Motor neuron (in vitro differentiated cells): ENCODE results near the gene HYI. TPM values are rescaled to one million over a fixed set of nuclear protein-coding genes. Genes with fewer than 3 reads are reported as not detected.
"Not testable (repeated sequence)": the region's sequence is repeated elsewhere in the genome, so short reads cannot be mapped to it uniquely, and the experiment has no call there.

ENCODE experiments used
- ATAC-seq, 8 experiments: fragments of 200-7000 bp; cut with Tn5 transposase; replicated peaks in 6 of 8; 2 replicates each; pipeline ENCODE4 v1.8.0; 2021; ENCODE audit warnings: mild to moderate bottlenecking in 8 of 8, moderate library complexity in 8 of 8
- H3K27ac ChIP-seq, 2 donors: fragments of 250-450 bp; sonication (Bioruptor Pico); 2 replicates each; pipeline ENCODE4 v1.9.0; 2021; ENCODE audit warnings: antibody characterized with exemption in 2 of 2, mild to moderate bottlenecking in 2 of 2, moderate library complexity in 1 of 2
- H3K4me1 ChIP-seq, 2 donors: fragments of 250-450 bp; sonication (Bioruptor Pico); replicated peaks in 1 of 2; 2 replicates each; pipeline ENCODE4 v1.6.1; 2021; ENCODE audit warnings: antibody characterized with exemption in 2 of 2, mild to moderate bottlenecking in 2 of 2, moderate library complexity in 1 of 2
- H3K4me3 ChIP-seq, 5 donors: fragments of 250-450 bp; sonication (Bioruptor Pico); 2 replicates each; pipeline ENCODE4 v1.9.0; 2021; ENCODE audit warnings: antibody characterized with exemption in 5 of 5, mild to moderate bottlenecking in 5 of 5, moderate library complexity in 4 of 5
- WGBS, 10 experiments: fragments of 450-650 bp; shearing (Covaris generic); methylation state at CpG; one replicate each; pipeline ENCODE4 v1.0.0; 2022; 5-methylcytosine and 5-hydroxymethylcytosine counted together
- in situ Hi-C, 9 experiments: fragments of 400-800 bp; cut with MboI; loops; one replicate each; pipeline ENCODE4 v1.15.0; 2021; ENCODE audit warnings: low sequenced_read_pairs in 9 of 9, low pct_unique_long_range_greater_than_20kb in 2 of 9; ENCODE audit not compliant: unreplicated experiment in 9 of 9
- total RNA-seq, 8 experiments: library from RNA; unstranded; fragments of 300-600 nt; gene quantifications; 2 replicates each; pipeline versions ENCODE4 v1.2.3 to v1.2.4, GENCODE V29; 2022

HYI gene
- total RNA-seq, 8 experiments from 2014 or later = 4.4 to 17.6 (median 13.2) TPM

- H3K4me3 ChIP-seq, H3K4me1 ChIP-seq, in situ Hi-C loops, H3K27ac ChIP-seq: not testable (repeated sequence)
- 23 to 90% (median 74%) methylated on average over 2 to 7 of the region's 10 CpGs; no CpG with 5 or more reads in 1 of the 10 experiments for WGBS, 10 experiments
- peak in 5 of 8 experiments; percentile 16 to 60 (median 40) for ATAC-seq
Measured at GRCh38 chr1:43475611-43476401, 22.1 kb upstream of the HYI start.

GRCh38 chr1:43473463-43473862, 19.7 kb upstream of the HYI start:
- no peak overlapping the region for H3K27ac ChIP-seq
- no peak overlapping the region for H3K4me3 ChIP-seq
- no peak for ATAC-seq
- 57 to 100% (median 89%) methylated on average over 2 to 4 of the region's 4 CpGs; no CpG with 5 or more reads in 1 of the 10 experiments for WGBS, 10 experiments
- in situ Hi-C loops = no loop called here
- H3K4me1 ChIP-seq = no peaks in the 10 kb centered on the region

- H3K4me3 ChIP-seq, H3K27ac ChIP-seq, H3K4me1 ChIP-seq, in situ Hi-C loops: not testable (repeated sequence)
- ATAC-seq = peak; percentile 13 to 85 (median 46)
- 15 to 100% (median 79%) methylated on average over 1 to 4 of the region's 6 CpGs; no CpG with 5 or more reads in 2 of the 10 experiments for WGBS, 10 experiments
Measured at GRCh38 chr1:43472463-43473151, 18.9 kb upstream of the HYI start.

GRCh38 chr1:43472087-43472462, 18.3 kb upstream of the HYI start:
- Histone ChIP-seq H3K27ac (no peak overlapping the region), H3K4me3 (no peak overlapping the region), H3K4me1 (no peaks in the 10 kb centered on the region)
- WGBS, 10 experiments = 70 to 98% (median 89%) methylated on average over 1 to 5 of the region's 5 CpGs
- in situ Hi-C loops = no loop called here
- ATAC-seq = no peak

- Histone ChIP-seq H3K4me1 (no peaks in the 10 kb centered on the region), H3K27ac (no peak overlapping the region), H3K4me3 (no peak overlapping the region)
- in situ Hi-C loops = no loop called here
- WGBS, 10 experiments = 20 to 100% (median 50%) methylated on average over 1 of the region's 1 CpG; no CpG with 5 or more reads in 3 of the 10 experiments
- no peak for ATAC-seq
Measured at GRCh38 chr1:43469932-43470331, 16.2 kb upstream of the HYI start.

- ATAC-seq = peak in 5 of 8 experiments; percentile 11 to 90 (median 87)
- Histone ChIP-seq H3K4me3 (no peak overlapping the region), H3K27ac (no peak overlapping the region), H3K4me1 (no peaks in the 10 kb centered on the region)
- in situ Hi-C loops = no loop called here
- WGBS, 10 experiments = 50 to 90% (median 63%) methylated on average over 1 to 3 of the region's 3 CpGs; no CpG with 5 or more reads in 5 of the 10 experiments
Measured at GRCh38 chr1:43468414-43468813, 14.7 kb upstream of the HYI start.

- Histone ChIP-seq H3K4me3 (no peak overlapping the region), H3K4me1 (no peaks in the 10 kb centered on the region), H3K27ac (no peak overlapping the region)
- WGBS, 10 experiments = 58 to 100% (median 80%) methylated on average over 1 to 2 of the region's 2 CpGs; no CpG with 5 or more reads in 3 of the 10 experiments
- ATAC-seq = no peak
- in situ Hi-C loops = no loop called here
Measured at GRCh38 chr1:43466403-43466802, 12.7 kb upstream of the HYI start.

- 40 to 92% (median 80%) methylated on average over 1 to 3 of the region's 3 CpGs; no CpG with 5 or more reads in 1 of the 10 experiments for WGBS, 10 experiments
- ATAC-seq = no peak
- no peak overlapping the region for H3K4me3 ChIP-seq
- in situ Hi-C loops = no loop called here
- H3K27ac ChIP-seq = no peak overlapping the region
- H3K4me1 ChIP-seq = no peaks in the 10 kb centered on the region
Measured at GRCh38 chr1:43465505-43466067, 11.9 kb upstream of the HYI start.

- no peak overlapping the region for H3K27ac ChIP-seq
- in situ Hi-C loops = no loop called here
Measured at GRCh38 chr1:43464681-43465504, 11.2 kb upstream of the HYI start.

GRCh38 chr1:43463479-43463878, 9.7 kb upstream of the HYI start:
- peak in 5 of 8 experiments; percentile 22 to 78 (median 73) for ATAC-seq
- Histone ChIP-seq H3K27ac (no peak overlapping the region), H3K4me3 (no peak overlapping the region), H3K4me1 (no peaks in the 10 kb centered on the region)
- 0 to 66% (median 34%) methylated on average over 2 of the region's 2 CpGs; no CpG with 5 or more reads in 2 of the 10 experiments for WGBS, 10 experiments
- in situ Hi-C loops = no loop called here

More at GRCh38 chr1:43464681-43465504, 11.2 kb upstream of the HYI start:
- H3K4me1 ChIP-seq = no peaks in the 10 kb centered on the region
- no peak overlapping the region for H3K4me3 ChIP-seq
- WGBS, 10 experiments = 72 to 96% (median 88%) methylated on average over 2 to 10 of the region's 13 CpGs
- no peak for ATAC-seq

GRCh38 chr1:43460988-43461693, 7.4 kb upstream of the HYI start:
- ATAC-seq = no peak
- Histone ChIP-seq H3K27ac (no peak overlapping the region), H3K4me3 (no peak overlapping the region), H3K4me1 (no peaks in the 10 kb centered on the region)
- in situ Hi-C loops = no loop called here
- 91 to 100% (median 98%) methylated on average over 1 to 5 of the region's 5 CpGs; no CpG with 5 or more reads in 3 of the 10 experiments for WGBS, 10 experiments

GRCh38 chr1:43458379-43458778, 4.6 kb upstream of the HYI start:
- H3K4me1 ChIP-seq, H3K27ac ChIP-seq, ATAC-seq, H3K4me3 ChIP-seq, in situ Hi-C loops: not testable (repeated sequence)
- WGBS, 10 experiments = 56 to 100% (median 76%) methylated on average over 1 to 3 of the region's 3 CpGs; no CpG with 5 or more reads in 2 of the 10 experiments
